Keratinocyte (primary cell): ENCODE measurements around the gene NFATC2. TPM values are rescaled to one million over a fixed set of nuclear protein-coding genes. Genes with fewer than 3 reads are reported as not detected.

Experiments
- DNase-seq: peaks from one replicate; pipeline ENCODE4 v3.0.0-alpha.2; 2011; ENCODE audit warnings: low read depth, missing footprints, low spot score
- FAIRE-seq: peaks from 2 replicates; lab custom pipeline; 2011; peaks lifted over from hg19 to GRCh38; lab: Jason Lieb, UNC
- H2AFZ ChIP-seq: 2 replicates; pipeline ENCODE4 v1.6.0; 2012; ENCODE audit warnings: low read length, control low read depth, inconsistent platforms; ENCODE audit not compliant: control insufficient read depth
- H3K27ac ChIP-seq: 2 replicates; pipeline ENCODE4 v1.5.1; 2011; ENCODE audit warnings: low read length; ENCODE audit not compliant: control insufficient read depth, insufficient read depth
- H3K27me3 ChIP-seq: 3 replicates; pipeline ENCODE4 v1.6.0; 2011; ENCODE audit warnings: low read length; ENCODE audit not compliant: control insufficient read depth, insufficient read depth; ENCODE audit errors: extremely low read depth
- H3K36me3 ChIP-seq, 2 experiments: 2 replicates in 1 of 2; 3 replicates in 1 of 2; pipeline ENCODE4 v1.5.1; 2011; ENCODE audit warnings: low read length in 2 of 2, mild to moderate bottlenecking in 1 of 2; ENCODE audit not compliant: control insufficient read depth in 2 of 2, insufficient read depth in 2 of 2; ENCODE audit errors: extremely low read depth in 1 of 2
- H3K4me1 ChIP-seq: 3 replicates; pipeline ENCODE4 v1.5.1; 2011; ENCODE audit warnings: low read length; ENCODE audit not compliant: control insufficient read depth, insufficient read depth; ENCODE audit errors: extremely low read depth
- H3K4me2 ChIP-seq: 3 replicates; pipeline ENCODE4 v1.6.0; 2011; ENCODE audit warnings: low read depth, low read length; ENCODE audit not compliant: control insufficient read depth, insufficient read depth; ENCODE audit errors: extremely low read depth
- H3K4me3 ChIP-seq, 3 experiments: fragments of 200-600 bp in 1 of 3; sonication (generic) in 1 of 3; 2 replicates in 2 of 3; 3 replicates in 1 of 3; pipeline ENCODE4 v1.5.1; 2011 to 2016; ENCODE audit warnings: low read length in 3 of 3, mild to moderate bottlenecking in 3 of 3, control low read depth in 2 of 3, inconsistent platforms in 1 of 3, low read depth in 1 of 3, mixed read lengths in 1 of 3, mixed run types in 1 of 3, moderate library complexity in 1 of 3; ENCODE audit not compliant: control insufficient read depth in 2 of 3, insufficient read depth in 2 of 3; ENCODE audit errors: extremely low read depth in 1 of 3
- H3K79me2 ChIP-seq: 2 replicates; pipeline ENCODE4 v1.6.0; 2012; ENCODE audit warnings: low read length; ENCODE audit not compliant: control insufficient read depth, insufficient read depth
- H3K9ac ChIP-seq: 3 replicates; pipeline ENCODE4 v1.6.0; 2011; ENCODE audit warnings: low read length; ENCODE audit not compliant: control insufficient read depth, insufficient read depth; ENCODE audit errors: extremely low read depth
- H3K9me1 ChIP-seq: 3 replicates; pipeline ENCODE4 v1.6.0; 2011; ENCODE audit warnings: low read length; ENCODE audit not compliant: control insufficient read depth, insufficient read depth; ENCODE audit errors: extremely low read depth
- H3K9me3 ChIP-seq: 2 replicates; pipeline ENCODE4 v1.5.1; 2012; ENCODE audit warnings: low read depth, low read length; ENCODE audit not compliant: control insufficient read depth
- H4K20me1 ChIP-seq: 3 replicates; pipeline ENCODE4 v1.6.0; 2011; ENCODE audit warnings: low read length; ENCODE audit not compliant: control insufficient read depth, insufficient read depth; ENCODE audit errors: extremely low read depth
- EZH2 ChIP-seq: IDR thresholded peaks from one replicate; pipeline ENCODE4 v1.6.1; 2012; ENCODE audit warnings: inconsistent platforms, mild to moderate bottlenecking, low read length, moderate library complexity
- dilution Hi-C: fragments of 300-500 bp; cut with MboI; formaldehyde crosslinking; loops from one replicate; pipeline ENCODE4 v1.7.0; 2020; ENCODE audit warnings: low sequenced_read_pairs; ENCODE audit not compliant: extremely low pct_ligation_motif_present
- polyA plus RNA-seq, 5 experiments: library from polyadenylated mRNA; depleted of rRNA in 3 of 5; stranded (reverse) in 3 of 5; stranded (forward) in 1 of 5; unstranded in 1 of 5; fragments of >200 nt; gene quantifications; 1 replicate in 1 of 5; 2 replicates in 3 of 5; 3 replicates in 1 of 5; pipeline versions ENCODE4 v1.2.1 to v1.2.3, GENCODE V29; 2011 to 2012; ENCODE audit warnings: missing spikeins in 2 of 5, low read depth in 1 of 5, low replicate concordance in 1 of 5
- TF ChIP-seq, protein P1 (sequence below), 3 experiments: IDR thresholded peaks in 1 of 3; conservative IDR thresholded peaks in 1 of 3; optimal IDR thresholded peaks in 1 of 3; 2 replicates in 2 of 3; 3 replicates in 1 of 3; pipeline versions ENCODE3 to v1.5.1; 2011; ENCODE audit warnings: low read length in 3 of 3, mild to moderate bottlenecking in 3 of 3, moderate library complexity in 2 of 3, control low read depth in 1 of 3, inconsistent platforms in 1 of 3; ENCODE audit not compliant: insufficient read depth in 2 of 3; ENCODE audit errors: extremely low read depth in 1 of 3

NFATC2 gene
- polyA plus RNA-seq, 1 donor (not counting 4 experiments of a cell fraction or from before 2014, with no cell fraction given) = 0.05 TPM

- H3K4me2 ChIP-seq = no peak overlapping the region
- dilution Hi-C loops = no loop called here
- H3K9me3 ChIP-seq = no peaks in the 10 kb centered on the region
- H2AFZ ChIP-seq = no peak overlapping the region
- H3K9ac ChIP-seq = no peak overlapping the region
- no peaks in the 10 kb centered on the region for H3K79me2 ChIP-seq
- peaks cover 7% of the 10 kb centered on the region for H3K4me1 ChIP-seq
- peaks cover 6% of the 10 kb centered on the region for H3K27me3 ChIP-seq
- no peak overlapping the region for H3K4me3 ChIP-seq
- DNase-seq (no peak), FAIRE-seq (no peak)
- H4K20me1 ChIP-seq = no peaks in the 10 kb centered on the region
- no peak overlapping the region for H3K27ac ChIP-seq
- H3K9me1 ChIP-seq = no peaks in the 10 kb centered on the region
- TF ChIP-seq EZH2 = no peak
- TF ChIP-seq, protein P1, sequence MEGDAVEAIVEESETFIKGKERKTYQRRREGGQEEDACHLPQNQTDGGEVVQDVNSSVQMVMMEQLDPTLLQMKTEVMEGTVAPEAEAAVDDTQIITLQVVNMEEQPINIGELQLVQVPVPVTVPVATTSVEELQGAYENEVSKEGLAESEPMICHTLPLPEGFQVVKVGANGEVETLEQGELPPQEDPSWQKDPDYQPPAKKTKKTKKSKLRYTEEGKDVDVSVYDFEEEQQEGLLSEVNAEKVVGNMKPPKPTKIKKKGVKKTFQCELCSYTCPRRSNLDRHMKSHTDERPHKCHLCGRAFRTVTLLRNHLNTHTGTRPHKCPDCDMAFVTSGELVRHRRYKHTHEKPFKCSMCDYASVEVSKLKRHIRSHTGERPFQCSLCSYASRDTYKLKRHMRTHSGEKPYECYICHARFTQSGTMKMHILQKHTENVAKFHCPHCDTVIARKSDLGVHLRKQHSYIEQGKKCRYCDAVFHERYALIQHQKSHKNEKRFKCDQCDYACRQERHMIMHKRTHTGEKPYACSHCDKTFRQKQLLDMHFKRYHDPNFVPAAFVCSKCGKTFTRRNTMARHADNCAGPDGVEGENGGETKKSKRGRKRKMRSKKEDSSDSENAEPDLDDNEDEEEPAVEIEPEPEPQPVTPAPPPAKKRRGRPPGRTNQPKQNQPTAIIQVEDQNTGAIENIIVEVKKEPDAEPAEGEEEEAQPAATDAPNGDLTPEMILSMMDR (optimal IDR thresholded peaks at IDR 0.05 in 1 of 3, IDR thresholded peaks at IDR 0.05 in 1 of 3, conservative IDR thresholded peaks at IDR 0.05 in 1 of 3; ENCODE audit: extremely low read depth in 1 of 3, insufficient read depth in 2 of 3, low read length in 3 of 3) = no peak
- no peaks in the 10 kb centered on the region for H3K36me3 ChIP-seq
Measured at GRCh38 chr20:51439160-51439689, 103.3 kb downstream of the NFATC2 start.

GRCh38 chr20:51438136-51438535 is 104.4 kb downstream of the NFATC2 start:
- Histone ChIP-seq H3K9ac (no peak overlapping the region), H3K4me2 (no peak overlapping the region), H3K27me3 (peaks cover 4% of the 10 kb centered on the region), H3K9me1 (no peaks in the 10 kb centered on the region), H4K20me1 (no peaks in the 10 kb centered on the region), H3K27ac (no peak overlapping the region), H2AFZ (no peak overlapping the region), H3K36me3 (no peaks in the 10 kb centered on the region), H3K4me1 (peaks cover 7% of the 10 kb centered on the region), H3K79me2 (no peaks in the 10 kb centered on the region), H3K4me3 (no peak overlapping the region), H3K9me3 (no peaks in the 10 kb centered on the region)
- TF ChIP-seq, protein P1 (optimal IDR thresholded peaks at IDR 0.05 in 1 of 3, IDR thresholded peaks at IDR 0.05 in 1 of 3, conservative IDR thresholded peaks at IDR 0.05 in 1 of 3; ENCODE audit: extremely low read depth in 1 of 3, insufficient read depth in 2 of 3, low read length in 3 of 3) = no peak
- no peak for TF ChIP-seq EZH2
- dilution Hi-C loops = no loop called here
- DNase-seq (no peak), FAIRE-seq (no peak)
